PC-9 (cell line): ENCODE results near the gene SLC38A2. TPM values are rescaled to one million over a fixed set of nuclear protein-coding genes. Genes with fewer than 3 reads are reported as not detected.

ENCODE experiments used
- BruUV-seq: library from RNA; stranded (reverse); fragments of 400-500 nt; replicated peaks from 2 replicates; lab custom pipeline; 2021; lab: Mats Ljungman, UMichigan
- CTCF ChIA-PET: fragments of 300-600 bp; sonication (Branson Sonifier 250); formaldehyde crosslinking; loops from one replicate; lab custom pipeline; 2022; ENCODE audit warnings: antibody characterized with exemption; lab: Charles Lee
- POLR2A ChIA-PET: fragments of 300-600 bp; sonication (Branson Sonifier 250); formaldehyde crosslinking; loops from one replicate; lab custom pipeline; 2022; ENCODE audit warnings: antibody characterized with exemption; ENCODE audit not compliant: unreplicated experiment; lab: Charles Lee
- DNase-seq, 2 experiments: peaks; one replicate each; pipeline versions ENCODE4 v3.0.0 to v3.0.0-alpha.2; 2015 to 2022; ENCODE audit warnings: mixed read lengths in 1 of 2
- H2AFZ ChIP-seq: fragments of 200-600 bp; sonication (generic); 2 replicates; pipeline ENCODE4 v1.8.1; 2017; ENCODE audit warnings: antibody characterized with exemption
- H3F3A ChIP-seq: fragments of 200-600 bp; sonication (generic); 2 replicates; pipeline ENCODE4 v1.8.1; 2017; ENCODE audit warnings: antibody characterized with exemption, mild to moderate bottlenecking, low read depth; ENCODE audit not compliant: insufficient read depth
- H3K27ac ChIP-seq: fragments of 200-600 bp; sonication (generic); 2 replicates; pipeline ENCODE4 v1.6.1; 2016; ENCODE audit warnings: mixed run types
- H3K27me3 ChIP-seq: fragments of 200-600 bp; sonication (generic); 2 replicates; pipeline ENCODE4 v1.6.1; 2016; ENCODE audit warnings: low read depth, mixed run types; ENCODE audit not compliant: insufficient read depth
- H3K36me3 ChIP-seq: fragments of 200-600 bp; sonication (generic); 2 replicates; pipeline ENCODE4 v1.6.1; 2016; ENCODE audit warnings: low read depth, mixed run types
- H3K4me1 ChIP-seq: fragments of 200-600 bp; sonication (generic); replicated peaks from 2 replicates; pipeline ENCODE4 v1.6.1; 2016; ENCODE audit warnings: mixed run types; ENCODE audit not compliant: insufficient read depth
- H3K4me2 ChIP-seq: fragments of 200-600 bp; sonication (generic); 2 replicates; pipeline ENCODE4 v1.6.1; 2017; ENCODE audit warnings: mixed run types
- H3K4me3 ChIP-seq: fragments of 200-600 bp; sonication (generic); 2 replicates; pipeline ENCODE4 v1.6.1; 2016; ENCODE audit warnings: mixed run types
- H3K79me2 ChIP-seq: fragments of 200-600 bp; sonication (generic); 2 replicates; pipeline ENCODE4 v1.6.1; 2017; ENCODE audit warnings: low read depth, mixed run types
- H3K9me2 ChIP-seq: fragments of 200-600 bp; sonication (generic); 2 replicates; pipeline ENCODE4 v1.8.1; 2017; ENCODE audit warnings: mild to moderate bottlenecking; ENCODE audit not compliant: insufficient read depth
- H3K9me3 ChIP-seq: fragments of 200-600 bp; sonication (generic); 2 replicates; pipeline ENCODE4 v1.8.1; 2016; ENCODE audit warnings: low read depth; ENCODE audit not compliant: insufficient read depth
- H4K20me1 ChIP-seq: fragments of 200-600 bp; sonication (generic); 2 replicates; pipeline ENCODE4 v1.8.1; 2017; ENCODE audit not compliant: insufficient read depth
- CTCF ChIP-seq: fragments of 200-600 bp; sonication (generic); conservative IDR thresholded peaks from 2 replicates; pipeline ENCODE4 v1.6.1; 2017; ENCODE audit warnings: mixed run types, antibody characterized with exemption, mild to moderate bottlenecking, moderate library complexity
- EZH2 ChIP-seq: fragments of 200-600 bp; sonication (generic); IDR thresholded peaks from 2 replicates; pipeline ENCODE4 v1.8.0; 2017; ENCODE audit warnings: antibody characterized with exemption, low read depth
- intact Hi-C: fragments of 100-400 bp; cut with micrococcal nuclease; formaldehyde crosslinking; loops from one replicate; pipeline ENCODE4 v1.10.0; 2022; ENCODE audit not compliant: unreplicated experiment
- total RNA-seq: library from RNA; stranded (reverse); gene quantifications from 2 replicates; pipeline ENCODE4 v1.2.3, GENCODE V29; 2021

Gene SLC38A2
- total RNA-seq, 1 experiment from 2014 or later, result 322 TPM

GRCh38 chr12:46387670-46388069, 15.1 kb upstream of the SLC38A2 start:
- Histone ChIP-seq H3K27ac (peak overlapping the region; percentile 97), H3K9me2 (no peaks in the 10 kb centered on the region), H2AFZ (no peak overlapping the region), H4K20me1 (no peaks in the 10 kb centered on the region), H3F3A (peaks cover 45% of the 10 kb centered on the region), H3K27me3 (no peaks in the 10 kb centered on the region), H3K4me2 (peak overlapping the region; percentile 96), H3K4me1 (peaks cover 43% of the 10 kb centered on the region), H3K4me3 (peak overlapping the region; percentile 92; the same call in 1 of the 2 replicates), H3K79me2 (peaks cover 25% of the 10 kb centered on the region), H3K36me3 (peaks cover 28% of the 10 kb centered on the region), H3K9me3 (no peaks in the 10 kb centered on the region)
- TF ChIP-seq EZH2 (no peak), CTCF (no peak)
- CTCF ChIA-PET, result interaction anchor here (1.3 kb wide), 1 partner anchor 263 kb away, joined by 6 read pairs; no protein-coding TSS in a partner anchor
- POLR2A ChIA-PET, result no interaction called here
- intact Hi-C loops, result no loop called here
- no TSS peak for BruUV-seq
- no peak for DNase-seq

GRCh38 chr12:46386877-46387629, 14.5 kb upstream of the SLC38A2 start:
- Histone ChIP-seq H3K79me2 (peaks cover 31% of the 10 kb centered on the region), H3K9me3 (no peaks in the 10 kb centered on the region), H3K4me1 (peaks cover 50% of the 10 kb centered on the region), H3K9me2 (no peaks in the 10 kb centered on the region), H4K20me1 (no peaks in the 10 kb centered on the region), H3K4me3 (peak overlapping the region; percentile 92; the same call in 1 of the 2 replicates), H2AFZ (no peak overlapping the region), H3K4me2 (peak overlapping the region; percentile 96), H3K27ac (peak overlapping the region; percentile 97), H3K36me3 (peaks cover 28% of the 10 kb centered on the region), H3F3A (peaks cover 45% of the 10 kb centered on the region), H3K27me3 (no peaks in the 10 kb centered on the region)
- no TSS peak for BruUV-seq
- CTCF ChIA-PET, result interaction anchor here (1.3 kb wide), 1 partner anchor 262 kb away, joined by 6 read pairs; no protein-coding TSS in a partner anchor
- DNase-seq, result peak in 1 of 2 experiments; percentile 50
- POLR2A ChIA-PET, result interaction anchor here (0.6 to 0.7 kb wide), 3 partner anchors 12 to 69 kb away, joined by 5 to 8 read pairs (median 7); no protein-coding TSS in a partner anchor
- intact Hi-C loops, result no loop called here
- TF ChIP-seq CTCF, result no peak
- TF ChIP-seq EZH2, result no peak

- H3K27ac ChIP-seq, result peak overlapping the region; percentile 97
- H3K4me2 ChIP-seq, result peak overlapping the region; percentile 96
- H3K36me3 ChIP-seq, result peaks cover 28% of the 10 kb centered on the region
- no peaks in the 10 kb centered on the region for H3K9me3 ChIP-seq
- H4K20me1 ChIP-seq, result no peaks in the 10 kb centered on the region
- H2AFZ ChIP-seq, result no peak overlapping the region
- ChIA-PET CTCF (interaction anchor here (1.3 kb wide), 1 partner anchor 262 kb away, joined by 6 read pairs; no protein-coding TSS in a partner anchor), POLR2A (interaction anchor here (0.5 to 0.7 kb wide), 7 partner anchors 11 to 840 kb away, joined by 3 to 8 read pairs (median 5); no protein-coding TSS in a partner anchor)
- no peaks in the 10 kb centered on the region for H3K27me3 ChIP-seq
- H3F3A ChIP-seq, result peaks cover 45% of the 10 kb centered on the region
- BruUV-seq, result no TSS peak
- H3K4me3 ChIP-seq, result peak overlapping the region; percentile 92; the same call in 1 of the 2 replicates
- TF ChIP-seq CTCF, result no peak
- no peak for TF ChIP-seq EZH2
- no peaks in the 10 kb centered on the region for H3K9me2 ChIP-seq
- DNase-seq, result peak in 1 of 2 experiments; percentile 98
- peaks cover 50% of the 10 kb centered on the region for H3K4me1 ChIP-seq
- H3K79me2 ChIP-seq, result peaks cover 31% of the 10 kb centered on the region
- intact Hi-C loops, result no loop called here
Measured at GRCh38 chr12:46386360-46386867, 13.8 kb upstream of the SLC38A2 start.
